HG03108 (cell line): ENCODE data around the gene PRKCE.

Experiments
- ATAC-seq: cut with Tn5 transposase; IDR thresholded peaks from one replicate; pipeline ENCODE4 v1.9.1; 2021; ENCODE audit warnings: moderate library complexity; ENCODE audit not compliant: unreplicated experiment

The PRKCE gene

DNA sequence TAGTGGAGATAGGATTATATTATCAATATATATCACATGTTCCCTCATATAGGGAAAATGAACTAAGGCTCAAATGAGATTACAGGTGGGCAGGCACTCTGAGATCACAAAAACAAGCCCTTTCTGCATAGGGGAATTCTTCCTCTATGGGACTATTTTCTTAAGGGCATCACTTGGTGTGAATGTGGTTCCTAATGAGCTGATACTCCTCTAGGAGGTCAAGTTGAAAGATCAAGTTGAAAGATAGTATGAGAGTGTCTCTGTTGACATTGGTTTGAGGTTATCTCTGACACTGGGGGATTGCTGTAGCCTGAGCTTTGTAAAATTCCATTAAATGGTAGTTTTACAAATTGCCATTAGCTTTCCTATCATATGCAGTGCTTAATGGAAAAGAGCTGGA is 270.4 kb downstream of the PRKCE start:
- no peak for ATAC-seq

DNA sequence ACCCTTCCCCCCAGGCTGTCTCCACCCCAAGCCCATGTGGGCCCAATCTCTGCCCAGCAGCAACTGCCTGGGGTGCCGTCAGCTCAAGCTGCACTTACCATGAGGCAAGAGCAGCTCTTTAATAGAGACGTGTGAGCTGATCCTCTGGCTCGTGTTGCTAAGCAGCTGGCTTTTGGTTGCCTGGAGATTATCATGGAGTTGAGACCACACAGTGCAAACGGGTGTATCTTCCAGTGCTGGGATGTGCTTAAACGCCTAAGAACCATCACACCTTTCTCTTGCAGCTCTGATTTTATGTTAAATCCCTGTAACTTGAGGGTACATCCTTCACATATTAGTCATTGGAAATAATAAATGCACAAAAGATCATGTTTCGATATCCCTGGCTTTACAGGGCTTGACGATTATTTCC is 271.1 kb downstream of the PRKCE start:
- no peak for ATAC-seq

DNA sequence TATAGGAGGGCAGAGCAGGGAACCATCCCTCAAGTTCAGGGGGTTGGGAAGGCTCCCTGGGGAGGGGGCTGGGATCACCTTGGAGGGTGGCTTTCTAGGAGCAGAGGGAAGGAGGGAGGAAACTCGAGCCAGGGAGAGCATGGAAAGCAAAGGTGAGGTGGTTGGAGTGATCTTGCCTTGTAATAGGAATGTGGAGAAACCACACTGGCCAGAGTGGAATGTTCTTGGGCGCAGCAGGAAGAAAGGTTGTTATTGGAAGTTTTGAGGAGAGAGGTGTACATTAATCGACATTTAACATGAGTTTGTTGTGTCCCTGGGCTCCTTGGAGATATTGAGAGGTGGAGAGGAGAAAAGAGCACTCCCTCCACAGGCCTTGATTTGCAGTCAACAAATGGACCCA is 272.2 kb downstream of the PRKCE start:
- no peak for ATAC-seq

GRCh38 chr2:45925026-45925425 is 273.6 kb downstream of the PRKCE start:
- ATAC-seq, result no peak

GRCh38 chr2:45925636-45926366 is 274.3 kb downstream of the PRKCE start:
- no peak for ATAC-seq

GRCh38 chr2:45928946-45929345 is 277.5 kb downstream of the PRKCE start:
- no peak for ATAC-seq

- no peak for ATAC-seq
Measured at GRCh38 chr2:45929674-45930395, 278.4 kb downstream of the PRKCE start.

- no peak for ATAC-seq
Measured at GRCh38 chr2:45930396-45930792, 278.9 kb downstream of the PRKCE start.

GRCh38 chr2:45932278-45932975 is 281.0 kb downstream of the PRKCE start:
- no peak for ATAC-seq

- no peak for ATAC-seq
Measured at GRCh38 chr2:45935791-45936622, 284.5 kb downstream of the PRKCE start.

- no peak for ATAC-seq
Measured at GRCh38 chr2:45936623-45936979, 285.1 kb downstream of the PRKCE start.

GRCh38 chr2:45937990-45938389 is 286.5 kb downstream of the PRKCE start:
- ATAC-seq, result no peak

DNA sequence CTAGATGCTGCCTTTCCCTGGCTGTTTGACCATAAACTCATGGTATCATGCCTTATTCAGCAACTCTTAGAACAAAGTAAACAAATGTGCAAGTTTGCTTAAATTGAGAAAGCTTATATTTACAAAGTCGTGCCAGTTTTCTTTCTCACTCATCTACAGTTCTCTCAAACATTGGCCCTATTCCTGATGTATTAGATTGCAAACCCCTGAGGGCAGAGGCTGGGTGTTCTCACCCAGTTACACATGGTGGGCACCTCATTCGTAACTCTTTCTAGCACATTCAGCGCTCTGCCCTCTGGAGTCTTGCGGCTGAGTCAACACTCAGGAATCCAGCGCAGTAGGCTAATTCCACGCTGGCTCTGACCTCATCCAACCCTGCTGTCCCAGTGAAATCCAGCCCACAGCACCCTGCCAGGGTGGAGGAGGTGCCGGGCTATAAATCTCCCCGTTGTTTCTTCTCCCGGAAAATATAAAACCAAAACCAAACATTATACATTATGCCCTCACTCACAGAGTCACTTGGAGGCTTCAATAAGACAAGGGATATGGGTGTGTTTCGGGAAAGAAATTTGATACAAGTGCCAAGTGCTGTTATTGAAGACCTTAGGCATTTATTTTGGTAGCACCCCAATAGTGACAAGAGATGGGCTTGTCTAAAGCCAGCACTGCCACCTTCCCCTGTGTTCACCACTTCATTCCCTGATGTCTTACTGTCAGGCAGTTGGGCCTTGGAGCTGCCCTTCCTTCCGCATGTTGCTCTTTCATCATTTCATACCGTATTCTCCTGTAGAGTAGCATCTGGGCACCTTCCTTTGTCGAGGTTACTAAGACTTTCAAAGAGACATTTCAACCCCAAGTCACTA is 287.4 kb downstream of the PRKCE start:
- ATAC-seq, result no peak

- ATAC-seq, result no peak
Measured at GRCh38 chr2:45941531-45942236, 290.2 kb downstream of the PRKCE start.

DNA sequence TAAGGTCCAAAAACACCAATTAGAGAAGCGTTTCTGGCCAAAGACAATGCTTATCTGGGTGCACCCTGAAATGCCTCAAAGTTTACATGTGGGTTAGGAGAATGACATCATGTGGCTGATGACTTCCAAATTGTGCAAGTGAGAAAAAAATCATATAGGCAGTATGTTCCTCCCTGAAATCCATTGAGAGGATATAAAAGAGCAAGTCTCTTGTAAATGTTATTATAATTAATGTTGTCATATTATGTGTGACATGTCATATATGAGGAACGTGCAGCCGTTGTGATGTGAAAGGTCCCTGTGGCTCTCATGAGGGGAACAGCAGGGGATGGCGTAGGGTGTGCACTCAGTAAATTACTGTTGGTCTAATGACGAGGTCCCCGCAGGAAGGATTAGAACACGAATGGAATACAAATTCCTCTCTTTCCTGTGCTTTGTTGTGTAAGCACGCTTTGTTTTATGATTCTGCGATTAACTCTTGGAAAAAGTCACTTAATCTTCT is 290.8 kb downstream of the PRKCE start:
- no peak for ATAC-seq

DNA sequence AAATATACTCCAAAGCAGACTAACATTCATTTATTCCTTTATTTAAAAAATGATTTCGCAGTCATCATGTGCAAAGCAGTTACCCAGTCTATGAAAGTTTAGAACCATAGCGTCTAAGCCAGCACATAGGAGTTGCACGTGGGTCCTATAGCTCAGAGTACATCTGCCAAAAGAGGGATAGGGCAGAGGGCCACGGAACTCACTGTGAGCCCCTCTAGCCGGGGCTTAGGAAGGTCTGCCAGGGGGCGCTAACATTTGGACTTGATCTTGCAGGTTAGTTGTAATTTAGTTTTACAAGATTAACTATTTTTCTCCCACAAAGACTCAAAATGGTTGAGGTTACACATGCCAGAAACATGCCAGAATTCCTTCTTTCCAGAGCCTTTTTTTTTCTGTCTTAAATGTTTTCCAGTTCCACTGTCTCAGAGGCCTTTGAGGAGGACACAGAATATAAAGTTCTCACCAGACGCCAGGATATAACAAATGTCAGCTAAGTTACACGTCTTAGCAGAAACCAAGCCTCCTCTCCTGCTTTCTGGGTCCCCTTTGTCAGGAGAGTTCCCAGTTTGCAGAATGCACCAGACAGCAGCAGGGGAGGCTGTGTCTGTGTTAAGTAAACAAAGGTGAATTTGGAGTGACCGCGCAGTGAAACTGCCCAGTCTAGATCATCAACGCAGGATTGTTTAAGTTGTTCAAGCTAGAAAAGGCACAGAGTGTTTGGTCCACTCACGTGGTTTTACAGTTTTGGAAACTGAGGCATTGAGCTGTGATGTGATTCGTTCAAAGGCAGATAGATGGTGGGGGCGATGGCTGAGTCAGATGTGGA is 292.0 kb downstream of the PRKCE start:
- ATAC-seq, result no peak

GRCh38 chr2:45944074-45944473 is 292.6 kb downstream of the PRKCE start:
- ATAC-seq, result no peak

DNA sequence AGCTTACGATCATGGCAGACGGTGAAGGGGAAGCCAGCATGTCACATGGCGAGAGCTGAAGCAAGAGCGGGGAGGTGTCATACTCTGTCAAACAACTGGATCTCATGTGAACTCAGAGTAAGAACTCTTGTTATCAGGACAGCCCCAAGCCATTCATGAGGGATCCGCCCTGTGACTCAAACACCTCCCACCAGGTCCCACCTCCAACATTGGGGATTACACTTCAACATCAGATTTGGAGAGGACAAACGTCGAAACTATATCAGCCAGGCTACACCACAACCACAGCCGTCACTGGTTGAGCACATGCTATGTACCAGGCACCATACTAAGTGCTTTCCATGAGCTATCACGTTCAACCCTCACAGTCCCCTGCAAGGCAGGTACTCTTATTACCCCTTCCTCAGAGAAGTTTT is 293.8 kb downstream of the PRKCE start:
- ATAC-seq, result no peak

GRCh38 chr2:45946023-45946422 is 294.5 kb downstream of the PRKCE start:
- ATAC-seq, result no peak
